MM.1S (cell line): Measurements from ENCODE around the gene TMEM14A.

Experiments used
- EZH2 ChIP-seq: fragments of 300-600 bp; sonication (generic); optimal IDR thresholded peaks from 2 replicates; pipeline ENCODE3; 2017; ENCODE audit warnings: low read depth, mild to moderate bottlenecking, antibody characterized with exemption, low read length, mixed read lengths
- EZH2phosphoT487 ChIP-seq: fragments of 300-600 bp; sonication (generic); IDR thresholded peaks from 2 replicates; pipeline ENCODE4 v1.6.1; 2018; ENCODE audit warnings: antibody characterized with exemption, low read length
- TF ChIP-seq, protein P1 (sequence below): fragments of 300-600 bp; sonication (generic); IDR thresholded peaks from 2 replicates; pipeline ENCODE4 v1.5.1; 2016; ENCODE audit warnings: antibody characterized with exemption, low read length, mixed read lengths

DNA sequence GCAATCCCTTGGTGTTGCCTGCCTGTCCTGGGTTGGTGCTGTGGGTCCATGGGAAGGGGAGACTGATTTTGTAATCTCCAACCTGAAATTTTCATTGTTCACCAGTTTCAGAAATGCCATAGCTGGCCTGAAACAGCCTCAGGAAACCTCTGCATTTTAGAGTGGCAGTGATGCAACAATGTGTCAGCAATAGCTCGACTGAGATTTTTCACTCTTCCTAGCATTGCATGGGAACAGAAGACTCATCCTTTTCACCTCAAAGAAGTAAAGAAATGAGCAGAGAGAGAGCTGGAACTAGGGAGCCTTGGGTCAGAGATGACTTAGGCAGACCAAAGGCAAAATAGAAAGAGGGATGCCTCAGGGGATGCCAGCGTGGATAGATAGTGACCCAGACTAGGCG, 23.7 kb upstream of the TMEM14A start:
- TF ChIP-seq, protein P1, sequence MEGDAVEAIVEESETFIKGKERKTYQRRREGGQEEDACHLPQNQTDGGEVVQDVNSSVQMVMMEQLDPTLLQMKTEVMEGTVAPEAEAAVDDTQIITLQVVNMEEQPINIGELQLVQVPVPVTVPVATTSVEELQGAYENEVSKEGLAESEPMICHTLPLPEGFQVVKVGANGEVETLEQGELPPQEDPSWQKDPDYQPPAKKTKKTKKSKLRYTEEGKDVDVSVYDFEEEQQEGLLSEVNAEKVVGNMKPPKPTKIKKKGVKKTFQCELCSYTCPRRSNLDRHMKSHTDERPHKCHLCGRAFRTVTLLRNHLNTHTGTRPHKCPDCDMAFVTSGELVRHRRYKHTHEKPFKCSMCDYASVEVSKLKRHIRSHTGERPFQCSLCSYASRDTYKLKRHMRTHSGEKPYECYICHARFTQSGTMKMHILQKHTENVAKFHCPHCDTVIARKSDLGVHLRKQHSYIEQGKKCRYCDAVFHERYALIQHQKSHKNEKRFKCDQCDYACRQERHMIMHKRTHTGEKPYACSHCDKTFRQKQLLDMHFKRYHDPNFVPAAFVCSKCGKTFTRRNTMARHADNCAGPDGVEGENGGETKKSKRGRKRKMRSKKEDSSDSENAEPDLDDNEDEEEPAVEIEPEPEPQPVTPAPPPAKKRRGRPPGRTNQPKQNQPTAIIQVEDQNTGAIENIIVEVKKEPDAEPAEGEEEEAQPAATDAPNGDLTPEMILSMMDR: no peak
- no peak for TF ChIP-seq EZH2
- TF ChIP-seq EZH2phosphoT487: no peak
